KOPT-K1 (cell line): ENCODE measurements around the gene FARP1.

Source experiments
- H3K27ac ChIP-seq: fragments of 200-600 bp; sonication (generic); 2 replicates; pipeline ENCODE4 v1.5.1; 2016; ENCODE audit warnings: antibody characterized with exemption, mild to moderate bottlenecking, low read depth, low read length; ENCODE audit not compliant: poor library complexity, severe bottlenecking
- H3K36me3 ChIP-seq: fragments of 200-600 bp; sonication (generic); 2 replicates; pipeline ENCODE4 v1.5.1; 2017; ENCODE audit warnings: antibody characterized with exemption, mild to moderate bottlenecking, low read length, moderate library complexity; ENCODE audit not compliant: insufficient read depth
- H3K9me3 ChIP-seq: fragments of 200-600 bp; sonication (generic); 2 replicates; pipeline ENCODE4 v1.5.1; 2017; ENCODE audit warnings: antibody characterized with exemption, low read length, mild to moderate bottlenecking; ENCODE audit not compliant: insufficient read depth, poor library complexity, severe bottlenecking

FARP1 gene

GRCh38 chr13:98470920-98471319 is 328.0 kb downstream of the FARP1 start:
- Histone ChIP-seq H3K36me3 (peaks cover 89% of the 10 kb centered on the region), H3K9me3 (no peaks in the 10 kb centered on the region), H3K27ac (no peak overlapping the region)

DNA sequence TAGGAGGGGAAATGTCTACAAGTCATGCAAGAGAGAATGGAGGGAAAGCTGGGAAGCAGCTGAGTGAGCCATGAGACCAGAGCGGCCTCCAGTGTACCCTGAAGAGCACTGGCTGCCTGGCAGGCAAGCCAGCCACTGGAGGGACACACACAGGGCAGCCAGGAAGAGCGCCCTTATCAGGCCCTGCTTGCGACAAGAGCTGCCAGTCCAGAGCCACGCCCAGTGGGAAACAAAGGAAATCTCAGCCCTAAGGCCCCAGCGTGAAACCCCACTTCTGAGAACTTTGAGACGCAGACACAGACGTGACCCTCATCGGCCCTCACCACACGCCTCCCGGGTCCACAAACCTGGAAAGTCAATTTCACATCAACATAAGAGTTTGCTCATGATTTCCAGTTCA is 329.0 kb downstream of the FARP1 start:
- Histone ChIP-seq H3K9me3 (no peaks in the 10 kb centered on the region), H3K36me3 (peaks cover 79% of the 10 kb centered on the region), H3K27ac (no peak overlapping the region)

GRCh38 chr13:98473135-98473787 is 330.4 kb downstream of the FARP1 start:
- Histone ChIP-seq H3K36me3 (peaks cover 66% of the 10 kb centered on the region), H3K27ac (no peak overlapping the region), H3K9me3 (no peaks in the 10 kb centered on the region)

- Histone ChIP-seq H3K27ac (no peak overlapping the region), H3K36me3 (peaks cover 61% of the 10 kb centered on the region), H3K9me3 (no peaks in the 10 kb centered on the region)
These were observed 330.9 kb downstream of the FARP1 start for GRCh38 chr13:98473788-98474144.

DNA sequence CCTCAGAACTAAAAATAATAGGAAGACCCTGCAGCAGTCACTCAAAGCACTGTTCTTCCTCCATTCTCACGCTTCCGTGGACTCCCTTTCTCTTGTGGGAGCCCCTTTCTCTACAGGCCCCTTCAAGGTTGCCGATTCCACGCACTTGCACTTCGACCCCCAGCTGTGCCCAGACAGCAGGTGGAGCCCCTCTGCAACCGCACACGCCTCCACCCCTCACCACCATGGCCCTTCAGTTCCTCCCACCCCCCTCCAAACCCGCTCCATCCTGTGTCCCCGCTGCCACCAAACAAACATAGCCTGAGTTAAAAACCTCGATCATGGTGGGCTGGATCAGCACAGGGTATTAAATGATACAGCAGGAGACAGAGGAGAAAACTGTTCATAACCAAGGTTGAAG is 331.4 kb downstream of the FARP1 start:
- H3K27ac ChIP-seq: no peak overlapping the region
- H3K36me3 ChIP-seq: peaks cover 55% of the 10 kb centered on the region
- no peaks in the 10 kb centered on the region for H3K9me3 ChIP-seq

GRCh38 chr13:98474761-98475160 is 331.9 kb downstream of the FARP1 start:
- Histone ChIP-seq H3K9me3 (no peaks in the 10 kb centered on the region), H3K27ac (no peak overlapping the region), H3K36me3 (peaks cover 51% of the 10 kb centered on the region)

DNA sequence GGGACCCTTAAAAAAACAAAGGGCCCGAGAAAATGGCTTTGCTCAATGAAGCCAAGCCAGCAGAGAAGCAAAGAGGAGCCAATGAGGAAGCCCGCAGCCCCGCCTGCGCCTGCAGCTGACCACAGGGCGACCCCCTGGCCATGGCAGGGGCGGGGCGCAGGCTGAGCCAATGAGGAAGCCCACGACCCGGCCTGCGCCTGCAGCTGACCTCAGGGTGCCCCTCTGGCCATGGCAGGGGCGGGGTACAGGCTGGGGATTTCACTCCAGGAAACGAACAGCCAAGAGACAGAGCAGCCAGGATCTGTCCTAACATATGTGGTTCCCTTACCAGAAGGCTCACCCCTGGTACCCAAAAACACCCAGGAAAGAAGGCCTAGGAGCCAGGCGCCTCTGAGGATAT is 332.6 kb downstream of the FARP1 start:
- Histone ChIP-seq H3K27ac (peak overlapping the region; percentile 35), H3K36me3 (peaks cover 45% of the 10 kb centered on the region), H3K9me3 (no peaks in the 10 kb centered on the region)

GRCh38 chr13:98476106-98476505 is 333.2 kb downstream of the FARP1 start:
- Histone ChIP-seq H3K27ac (peak overlapping the region; percentile 74), H3K36me3 (peaks cover 43% of the 10 kb centered on the region)

GRCh38 chr13:98476538-98476966 is 333.7 kb downstream of the FARP1 start:
- H3K9me3 ChIP-seq: no peaks in the 10 kb centered on the region
- peaks cover 43% of the 10 kb centered on the region for H3K36me3 ChIP-seq
- peak overlapping the region; percentile 74 for H3K27ac ChIP-seq

More at GRCh38 chr13:98476106-98476505, 333.2 kb downstream of the FARP1 start:
- H3K9me3 ChIP-seq: no peaks in the 10 kb centered on the region

DNA sequence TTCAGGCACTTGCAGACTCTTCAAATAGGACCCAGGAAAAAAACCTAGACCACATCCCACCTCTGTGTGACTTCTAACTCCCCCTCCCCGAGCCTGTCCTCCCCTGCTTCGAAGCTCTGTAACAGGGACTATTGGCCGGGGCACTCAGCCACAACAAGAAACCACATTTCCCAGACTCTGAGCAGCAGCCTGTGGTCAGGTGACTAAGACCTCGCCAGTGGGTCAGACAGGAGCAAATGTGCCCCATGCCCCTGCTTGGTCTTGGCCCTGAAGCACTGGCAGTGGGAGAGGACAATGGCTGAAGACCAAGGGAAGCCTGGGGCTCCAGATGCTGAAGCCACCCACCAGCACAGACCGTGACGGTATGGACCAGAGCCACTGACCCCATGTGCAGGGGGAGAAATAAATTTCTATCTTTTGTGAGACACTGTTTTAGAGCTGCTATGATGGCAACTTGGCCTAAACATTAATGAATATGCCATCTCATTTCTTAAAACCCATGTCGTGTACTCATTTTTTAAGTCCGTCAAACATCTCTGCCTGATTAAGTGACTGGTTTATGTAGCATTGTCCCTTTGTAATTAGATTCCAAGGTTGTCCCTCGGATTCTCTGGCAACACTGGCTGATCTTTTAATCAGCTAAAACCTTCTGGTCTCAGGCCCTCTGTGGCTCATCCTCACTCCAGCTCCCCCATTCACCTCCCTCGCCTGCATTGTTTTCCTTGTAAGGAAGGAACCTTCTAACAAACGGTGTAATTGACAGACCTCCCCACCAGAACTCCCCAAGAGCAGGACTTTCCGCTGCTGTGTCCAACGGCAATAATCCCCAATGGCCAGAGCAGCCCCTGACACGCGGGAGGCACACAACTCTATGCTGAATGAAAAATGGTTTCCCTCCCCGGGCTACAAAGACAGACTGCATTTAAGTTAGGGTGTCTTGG is 335.6 kb downstream of the FARP1 start:
- Histone ChIP-seq H3K36me3 (peaks cover 30% of the 10 kb centered on the region), H3K27ac (peak overlapping the region; percentile 32), H3K9me3 (no peaks in the 10 kb centered on the region)

DNA sequence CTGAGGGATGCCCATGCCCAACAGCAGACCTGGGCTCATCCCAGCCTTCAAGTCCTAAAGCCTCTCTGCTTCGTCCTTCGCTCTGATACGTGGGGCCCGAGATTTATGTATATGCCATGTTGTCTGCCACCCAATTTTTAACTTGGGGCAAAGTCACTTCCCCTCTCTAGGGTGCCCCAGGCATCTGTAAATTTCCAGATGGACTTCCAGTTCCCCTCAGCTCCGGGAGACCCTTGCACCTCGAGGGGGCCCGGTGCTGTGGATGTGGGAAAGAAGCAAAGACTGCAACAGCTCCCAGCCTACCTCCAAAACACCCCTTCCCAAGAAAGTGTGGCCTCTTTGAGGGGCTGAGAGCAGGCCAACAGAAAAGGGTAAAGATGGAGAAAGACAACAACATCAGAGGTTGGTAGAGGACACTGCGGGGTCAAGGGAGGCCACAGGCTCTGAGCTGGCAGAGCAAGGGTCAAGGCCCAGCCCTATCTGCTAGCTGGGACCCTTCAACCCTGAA is 336.7 kb downstream of the FARP1 start:
- H3K36me3 ChIP-seq: peaks cover 19% of the 10 kb centered on the region
- H3K27ac ChIP-seq: no peak overlapping the region
- H3K9me3 ChIP-seq: no peaks in the 10 kb centered on the region

DNA sequence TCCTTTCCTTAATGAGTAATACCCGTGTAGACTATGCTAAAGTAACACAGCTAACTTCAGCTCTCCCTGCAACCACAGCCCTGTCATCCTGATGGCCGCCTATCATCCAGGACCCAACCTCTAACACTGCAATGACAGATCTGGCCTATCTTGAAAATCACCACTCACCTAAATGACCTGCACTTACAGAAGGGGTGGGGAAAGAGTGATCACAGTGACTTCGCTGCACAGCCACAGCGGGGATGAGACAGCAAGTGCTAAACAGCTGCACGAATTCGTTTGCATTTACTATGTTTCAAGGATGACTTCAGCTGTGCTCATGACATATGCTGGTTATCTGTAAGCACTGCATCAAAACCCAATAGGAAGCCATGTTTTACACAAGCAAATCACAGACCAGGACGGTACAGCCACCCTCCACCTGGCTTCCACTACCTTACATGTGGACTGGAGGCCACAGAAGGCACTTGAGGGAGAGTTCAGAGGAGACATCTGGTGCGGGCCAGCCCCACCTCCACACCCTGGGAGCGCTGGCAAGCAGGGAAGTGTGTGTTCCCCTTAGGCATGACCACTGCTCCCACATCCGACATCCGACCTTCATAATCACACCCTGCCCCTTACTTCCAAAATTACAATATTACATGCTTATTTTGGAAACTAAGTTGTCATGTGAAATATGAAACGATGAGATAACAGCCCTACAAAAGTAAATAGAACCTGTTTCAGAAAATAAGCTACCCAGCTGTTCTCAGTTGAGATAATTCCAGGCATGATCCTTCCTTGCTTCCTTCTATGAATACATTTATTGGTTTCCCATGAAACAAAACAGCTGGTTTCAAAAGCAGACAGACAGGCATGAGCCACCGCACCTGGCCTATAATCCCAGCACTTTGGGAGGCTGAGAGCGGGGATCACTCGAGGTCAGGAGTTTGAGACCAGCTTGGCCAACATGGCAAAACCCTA is 338.3 kb downstream of the FARP1 start:
- Histone ChIP-seq H3K27ac (peak overlapping the region; percentile 14), H3K9me3 (no peaks in the 10 kb centered on the region), H3K36me3 (peaks cover 13% of the 10 kb centered on the region; the same call in 1 of the 2 replicates)

DNA sequence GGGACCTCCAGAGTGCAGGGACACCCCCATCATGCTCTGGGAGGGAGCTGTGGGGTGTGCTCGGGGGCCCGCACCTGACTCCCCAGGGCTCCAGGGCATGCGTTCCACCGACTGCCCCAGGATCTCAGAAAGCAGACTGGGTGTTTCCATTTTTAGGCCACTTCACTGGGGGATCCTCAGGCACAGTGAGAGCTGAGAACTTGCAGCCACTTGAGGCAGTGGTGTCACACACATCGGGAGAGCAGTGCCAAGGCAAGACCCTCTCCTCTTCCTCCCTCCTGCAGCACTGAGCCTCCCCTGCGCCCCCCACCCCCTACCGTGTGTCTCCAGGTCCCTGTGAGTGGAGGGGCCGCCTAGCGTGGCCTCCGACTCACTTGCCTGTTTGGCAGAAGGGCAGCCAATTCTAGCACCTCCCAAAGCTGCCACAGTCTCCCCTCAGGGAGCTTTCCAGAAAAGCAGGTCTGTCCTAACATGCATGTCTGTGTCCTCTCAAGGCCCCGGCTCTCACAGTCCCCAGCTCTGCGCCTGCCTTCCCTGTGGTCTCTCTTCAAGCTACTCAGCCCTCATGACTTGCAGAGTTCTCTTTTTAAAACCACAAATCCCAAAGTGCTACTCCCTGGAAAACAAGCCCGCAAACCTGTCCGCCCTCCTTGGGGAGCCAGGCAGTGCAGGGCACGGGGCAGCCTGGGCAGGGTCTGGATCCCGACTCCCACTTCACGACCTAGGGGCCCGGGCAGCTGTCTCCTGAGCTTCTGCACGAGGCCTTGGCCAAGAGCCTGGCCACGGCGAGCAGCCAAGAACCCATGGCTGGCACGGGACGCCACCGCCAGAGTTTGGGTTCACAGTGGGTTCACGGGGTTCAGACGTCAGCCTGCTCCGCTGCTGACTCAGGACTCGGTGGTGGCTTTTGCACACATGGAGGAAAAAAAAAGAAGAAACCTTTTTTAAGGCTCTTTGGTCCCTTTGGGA is 339.9 kb downstream of the FARP1 start:
- H3K9me3 ChIP-seq: no peaks in the 10 kb centered on the region
- no peak overlapping the region for H3K27ac ChIP-seq
- H3K36me3 ChIP-seq: peaks cover 13% of the 10 kb centered on the region; the same call in 1 of the 2 replicates
